Measurements from ENCODE around the gene VAT1L. TPM values are rescaled to one million over a fixed set of nuclear protein-coding genes. Genes with fewer than 3 reads are reported as not detected.

Gene VAT1L
- total RNA-seq, 1 experiment from 2014 or later: 33.8 TPM

DNA sequence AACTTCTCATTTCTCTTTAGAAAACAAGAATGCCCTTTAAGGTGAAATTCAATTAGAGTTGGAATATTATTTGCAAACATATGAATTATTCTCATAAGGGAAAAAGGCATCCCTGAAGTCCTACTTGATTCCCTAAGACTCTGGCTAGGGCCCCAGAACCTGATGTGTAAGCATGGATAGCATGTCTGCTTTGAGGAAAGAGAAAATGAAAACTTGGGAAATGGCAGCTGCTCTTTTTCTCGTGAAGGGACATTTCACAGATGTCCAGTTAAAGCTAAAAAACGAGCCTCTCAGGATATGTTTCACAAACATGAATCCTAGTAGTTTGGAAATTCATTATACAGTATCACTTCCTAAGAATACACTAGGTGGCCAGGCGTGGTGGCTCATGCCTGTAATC, 121.7 kb downstream of the VAT1L start:
- no peaks in the 10 kb centered on the region for H3K79me2 ChIP-seq (ENCODE audit: insufficient read depth, low read length)
- no peaks in the 10 kb centered on the region for H3K9me3 ChIP-seq (ENCODE audit: control insufficient read depth, low read depth, low read length)
- no peak overlapping the region for H3K14ac ChIP-seq (ENCODE audit: insufficient read depth, low read length)
- no peak overlapping the region for H4K91ac ChIP-seq (ENCODE audit: insufficient read length, low read depth, low read length)
- peaks cover 4% of the 10 kb centered on the region; the same call in 1 of the 2 replicates for H3K4me1 ChIP-seq (ENCODE audit: insufficient read depth, low read length)
- H3K56ac ChIP-seq (ENCODE audit: insufficient read length, low read depth, low read length): no peak overlapping the region
- no peak overlapping the region for H3K23ac ChIP-seq (ENCODE audit: insufficient read length, low read depth, low read length)
- no peak overlapping the region for H3K27ac Mint-ChIP-seq
- no peak overlapping the region for H2AFZ ChIP-seq (ENCODE audit: low read length)
- no CpG with 5 or more reads among the region's 3 CpGs for WGBS (ENCODE audit: extremely low coverage, insufficient read length, low lambda C conversion rate)
- no peak overlapping the region for H2BK120ac ChIP-seq (ENCODE audit: low read depth, low read length, poor library complexity, severe bottlenecking)
- no peak overlapping the region for H3K18ac ChIP-seq (ENCODE audit: insufficient read length, low read depth, low read length)
- H2BK15ac ChIP-seq (ENCODE audit: low read depth, low read length): no peak overlapping the region
- H3K4me1 Mint-ChIP-seq: peaks cover 12 to 13% of the 10 kb centered on the region in 2 experiments
- H2BK12ac ChIP-seq (ENCODE audit: insufficient read length, low read depth, low read length): no peak overlapping the region
- H3K4ac ChIP-seq (ENCODE audit: low read depth, low read length): no peak overlapping the region
- no peak overlapping the region for H3T11ph ChIP-seq (ENCODE audit: low read length)
- peaks cover 0 to 6% (median 2%) of the 10 kb centered on the region in 3 experiments; a peak in 6 of 7 replicates for H3K36me3 Mint-ChIP-seq (ENCODE audit: insufficient read depth in 1 of 3, low read depth in 3 of 3)
- no peaks in the 10 kb centered on the region for H3K9me3 Mint-ChIP-seq
- H3K79me1 ChIP-seq (ENCODE audit: insufficient read depth, low read depth, low read length, poor library complexity, severe bottlenecking): no peaks in the 10 kb centered on the region
- no peak for DNase-seq
- H3K27me3 ChIP-seq (ENCODE audit: insufficient read depth, low read length): no peaks in the 10 kb centered on the region
- H3K9ac ChIP-seq (ENCODE audit: extremely low read depth, insufficient read length, low read length): no peak overlapping the region
- TF ChIP-seq, protein P1, sequence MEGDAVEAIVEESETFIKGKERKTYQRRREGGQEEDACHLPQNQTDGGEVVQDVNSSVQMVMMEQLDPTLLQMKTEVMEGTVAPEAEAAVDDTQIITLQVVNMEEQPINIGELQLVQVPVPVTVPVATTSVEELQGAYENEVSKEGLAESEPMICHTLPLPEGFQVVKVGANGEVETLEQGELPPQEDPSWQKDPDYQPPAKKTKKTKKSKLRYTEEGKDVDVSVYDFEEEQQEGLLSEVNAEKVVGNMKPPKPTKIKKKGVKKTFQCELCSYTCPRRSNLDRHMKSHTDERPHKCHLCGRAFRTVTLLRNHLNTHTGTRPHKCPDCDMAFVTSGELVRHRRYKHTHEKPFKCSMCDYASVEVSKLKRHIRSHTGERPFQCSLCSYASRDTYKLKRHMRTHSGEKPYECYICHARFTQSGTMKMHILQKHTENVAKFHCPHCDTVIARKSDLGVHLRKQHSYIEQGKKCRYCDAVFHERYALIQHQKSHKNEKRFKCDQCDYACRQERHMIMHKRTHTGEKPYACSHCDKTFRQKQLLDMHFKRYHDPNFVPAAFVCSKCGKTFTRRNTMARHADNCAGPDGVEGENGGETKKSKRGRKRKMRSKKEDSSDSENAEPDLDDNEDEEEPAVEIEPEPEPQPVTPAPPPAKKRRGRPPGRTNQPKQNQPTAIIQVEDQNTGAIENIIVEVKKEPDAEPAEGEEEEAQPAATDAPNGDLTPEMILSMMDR (conservative IDR thresholded peaks at IDR 0.05): no peak
- H3K4me2 ChIP-seq (ENCODE audit: insufficient read depth, insufficient read length, low read length): no peak overlapping the region
- no peak overlapping the region for H2BK5ac ChIP-seq (ENCODE audit: insufficient read length, low read length)
- no peaks in the 10 kb centered on the region for H3K23me2 ChIP-seq (ENCODE audit: insufficient read length, low read depth, low read length, poor library complexity, severe bottlenecking)
- no peak overlapping the region for H2AK5ac ChIP-seq (ENCODE audit: insufficient read length, low read length)
- no peaks in the 10 kb centered on the region for H3K27me3 Mint-ChIP-seq (ENCODE audit: low read depth)
- H4K5ac ChIP-seq (ENCODE audit: insufficient read length, low read depth, low read length): no peak overlapping the region
- H2BK20ac ChIP-seq (ENCODE audit: low read depth, low read length, poor library complexity, severe bottlenecking): no peak overlapping the region
- H4K8ac ChIP-seq (replicated peaks; ENCODE audit: insufficient read length, low read depth, low read length): no peak overlapping the region
- H3K27ac ChIP-seq (ENCODE audit: insufficient read length, low read depth, low read length): no peak overlapping the region
- no peaks in the 10 kb centered on the region for H4K20me1 ChIP-seq (ENCODE audit: control insufficient read depth, insufficient read depth, insufficient read length)
- H3K4me3 Mint-ChIP-seq: no peak overlapping the region

Measured in H9 (cell line).